Transverse colon (tissue), 4 donors: ENCODE results near the gene SREBF1. TPM values are rescaled to one million over a fixed set of nuclear protein-coding genes. Genes with fewer than 3 reads are reported as not detected.

Source experiments
- DNase-seq: peaks from one replicate; pipeline ENCODE4 v3.0.0-alpha.2; 2019
- H3K27ac ChIP-seq, 4 donors: fragments of 200-600 bp; sonication (generic); 2 replicates each; pipeline ENCODE4 v1.5.1; 2016 to 2018; ENCODE audit warnings: inconsistent platforms in 4 of 4
- H3K27me3 ChIP-seq: fragments of 200-600 bp; sonication (generic); 2 replicates; pipeline ENCODE4 v1.5.1; 2017; ENCODE audit warnings: inconsistent platforms
- H3K36me3 ChIP-seq, 4 donors: fragments of 200-600 bp; sonication (generic); 2 replicates each; pipeline ENCODE4 v1.5.1; 2017 to 2019; ENCODE audit warnings: inconsistent platforms in 4 of 4
- H3K4me1 ChIP-seq, 4 donors: fragments of 200-600 bp; sonication (generic); 2 replicates each; pipeline ENCODE4 v1.5.1; 2017 to 2020; ENCODE audit warnings: inconsistent platforms in 4 of 4
- H3K4me3 ChIP-seq, 4 donors: fragments of 200-600 bp; sonication (generic); 1 replicate in 1 of 4; 2 replicates in 3 of 4; pipeline versions ENCODE4 v1.5.1 to v1.6.1; 2017 to 2019; ENCODE audit warnings: inconsistent platforms in 4 of 4
- H3K9me3 ChIP-seq, 2 donors: fragments of 200-600 bp; sonication (generic); 2 replicates each; pipeline ENCODE4 v1.5.1; 2017 to 2019; ENCODE audit warnings: inconsistent platforms in 2 of 2
- EP300 ChIP-seq: sonication (generic); formaldehyde crosslinking; IDR thresholded peaks from one replicate; pipeline ENCODE4 v1.6.1; 2017; ENCODE audit warnings: antibody characterized with exemption, low read depth
- POLR2A ChIP-seq: fragments of 450-650 bp; IDR thresholded peaks from one replicate; pipeline ENCODE4 v1.6.1; 2016; ENCODE audit warnings: antibody characterized with exemption, mild to moderate bottlenecking, moderate library complexity
- POLR2AphosphoS5 ChIP-seq, 3 donors: sonication (generic); formaldehyde crosslinking; IDR thresholded peaks; one replicate each; pipeline ENCODE4 v1.6.1; 2016; ENCODE audit warnings: antibody characterized with exemption in 3 of 3
- WGBS, 2 donors: methylation state at CpG; one replicate each; pipeline ENCODE4 v1.1.5; 2018; ENCODE audit warnings: low coverage in 1 of 2; 5-methylcytosine and 5-hydroxymethylcytosine counted together
- in situ Hi-C, 4 donors: fragments of 200-750 bp; cut with MboI; loops; one replicate each; pipeline versions ENCODE4 v1.15.0 to v1.15.1; 2017; ENCODE audit warnings: low sequenced_read_pairs in 3 of 4, low pct_ligation_motif_present in 1 of 4, low pct_unique_long_range_greater_than_20kb in 1 of 4
- intact Hi-C: fragments of 100-400 bp; cut with DNase I; formaldehyde crosslinking; loops from one replicate; pipeline ENCODE4 v1.15.1; 2023; ENCODE audit warnings: low total_unique reads
- total RNA-seq, 4 donors: library from RNA; depleted of rRNA; stranded (reverse); fragments of >200 nt; gene quantifications; one replicate each; pipeline ENCODE4 v1.1.0, GENCODE V29; 2016
- TF ChIP-seq, protein P1 (sequence below), 5 experiments: fragments of 200-600 bp in 3 of 5; fragments of 450-650 bp in 2 of 5; sonication (generic) in 3 of 5; IDR thresholded peaks; 1 replicate in 2 of 5; 2 replicates in 3 of 5; pipeline ENCODE4 v1.5.1; 2016 to 2017; ENCODE audit warnings: antibody characterized with exemption in 5 of 5, inconsistent platforms in 3 of 5, mild to moderate bottlenecking in 2 of 5, moderate library complexity in 1 of 5

The SREBF1 gene
- total RNA-seq, 4 donors from 2014 or later, result 45.7 to 206 (median 148) TPM

DNA sequence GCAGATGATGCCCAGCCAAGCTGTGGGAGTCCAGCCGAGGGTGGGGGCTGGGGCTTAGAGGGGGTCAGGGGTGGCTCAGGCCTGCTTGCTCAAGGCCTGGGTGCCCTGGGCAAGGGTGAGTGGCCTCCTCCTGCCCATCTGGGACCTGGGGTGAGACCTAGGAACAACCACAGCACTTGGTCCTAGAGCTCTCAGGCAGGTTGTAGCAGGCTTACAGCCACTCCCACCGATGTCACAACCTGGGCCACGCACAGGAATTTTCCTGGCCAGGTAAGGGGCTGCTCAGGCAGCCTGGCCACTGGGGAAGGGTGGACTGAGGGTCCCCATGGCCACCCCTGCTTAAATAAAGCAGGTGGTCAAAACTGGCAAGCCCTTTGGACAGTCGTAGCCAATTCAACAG is 6.3 kb upstream of the SREBF1 start:
- Histone ChIP-seq H3K9me3 (no peaks in the 10 kb centered on the region), H3K4me1 (peaks cover 11 to 31% (median 27%) of the 10 kb centered on the region in 4 donors), H3K36me3 (no peaks in the 10 kb centered on the region), H3K4me3 (no peak overlapping the region), H3K27ac (no peak overlapping the region), H3K27me3 (no peaks in the 10 kb centered on the region)
- in situ Hi-C loops (no loop called here), intact Hi-C loops (no loop called here)
- 69% methylated on average over 4 of the region's 4 CpGs; no CpG with 5 or more reads in 1 of the 2 donors for WGBS, 2 donors
- TF ChIP-seq POLR2A (no peak), POLR2AphosphoS5 (IDR thresholded peaks at IDR 0.05) (no peak), EP300 (no peak)
- TF ChIP-seq, protein P1, sequence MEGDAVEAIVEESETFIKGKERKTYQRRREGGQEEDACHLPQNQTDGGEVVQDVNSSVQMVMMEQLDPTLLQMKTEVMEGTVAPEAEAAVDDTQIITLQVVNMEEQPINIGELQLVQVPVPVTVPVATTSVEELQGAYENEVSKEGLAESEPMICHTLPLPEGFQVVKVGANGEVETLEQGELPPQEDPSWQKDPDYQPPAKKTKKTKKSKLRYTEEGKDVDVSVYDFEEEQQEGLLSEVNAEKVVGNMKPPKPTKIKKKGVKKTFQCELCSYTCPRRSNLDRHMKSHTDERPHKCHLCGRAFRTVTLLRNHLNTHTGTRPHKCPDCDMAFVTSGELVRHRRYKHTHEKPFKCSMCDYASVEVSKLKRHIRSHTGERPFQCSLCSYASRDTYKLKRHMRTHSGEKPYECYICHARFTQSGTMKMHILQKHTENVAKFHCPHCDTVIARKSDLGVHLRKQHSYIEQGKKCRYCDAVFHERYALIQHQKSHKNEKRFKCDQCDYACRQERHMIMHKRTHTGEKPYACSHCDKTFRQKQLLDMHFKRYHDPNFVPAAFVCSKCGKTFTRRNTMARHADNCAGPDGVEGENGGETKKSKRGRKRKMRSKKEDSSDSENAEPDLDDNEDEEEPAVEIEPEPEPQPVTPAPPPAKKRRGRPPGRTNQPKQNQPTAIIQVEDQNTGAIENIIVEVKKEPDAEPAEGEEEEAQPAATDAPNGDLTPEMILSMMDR (IDR thresholded peaks at IDR 0.05), result no peak
- DNase-seq, result no peak

DNA sequence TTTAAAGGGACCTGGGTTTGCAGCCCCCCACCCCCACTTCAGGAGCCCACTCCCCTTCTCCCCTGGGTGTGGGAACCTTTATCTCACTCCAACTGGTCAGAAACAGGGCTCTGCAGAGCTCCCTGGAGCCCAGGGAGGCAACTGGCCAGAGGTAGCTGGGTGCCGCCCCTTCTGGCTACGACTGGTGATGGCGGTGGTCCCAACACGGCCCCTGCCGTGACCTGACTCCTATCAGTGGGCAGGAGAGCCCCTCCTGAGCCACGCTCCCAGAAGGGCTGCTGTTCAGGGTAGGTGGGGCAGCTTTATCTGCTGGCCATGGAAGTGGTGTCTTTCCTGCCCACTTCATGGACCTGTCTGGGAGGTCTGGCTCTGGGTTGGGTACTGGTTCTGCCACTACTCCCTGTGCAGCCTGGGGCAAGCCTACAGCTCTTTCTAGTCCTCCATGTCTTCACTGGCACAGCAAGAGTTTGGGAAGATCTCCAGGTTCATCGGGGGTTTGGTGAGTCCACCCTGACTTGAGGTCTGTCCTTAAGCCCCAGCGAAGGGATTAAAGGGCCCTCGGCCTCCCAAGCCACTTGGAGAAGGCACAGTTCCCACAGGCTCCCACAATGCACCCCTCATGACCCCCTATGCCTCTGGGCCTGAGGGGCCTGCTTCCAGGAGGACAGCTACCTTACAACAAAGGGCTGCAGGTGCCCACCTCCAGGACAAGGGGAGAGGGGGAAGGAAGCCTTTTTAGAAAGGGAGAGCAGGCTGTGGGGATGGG is 5.5 kb upstream of the SREBF1 start:
- no peak for TF ChIP-seq POLR2A
- TF ChIP-seq POLR2AphosphoS5 (IDR thresholded peaks at IDR 0.05), result no peak
- TF ChIP-seq EP300, result no peak
- TF ChIP-seq, protein P1 (IDR thresholded peaks at IDR 0.05), result no peak
- no peaks in the 10 kb centered on the region for H3K36me3 ChIP-seq
- intact Hi-C loops (no loop called here), in situ Hi-C loops (no loop called here)
- WGBS, 2 donors, result 75% methylated on average over 6 of the region's 9 CpGs; no CpG with 5 or more reads in 1 of the 2 donors
- H3K27me3 ChIP-seq, result no peaks in the 10 kb centered on the region
- H3K27ac ChIP-seq, result peak overlapping the region; percentile 98 to 100 (median 99)
- no peaks in the 10 kb centered on the region for H3K9me3 ChIP-seq
- no peak overlapping the region for H3K4me3 ChIP-seq
- no peak for DNase-seq
- peaks cover 19 to 37% (median 35%) of the 10 kb centered on the region in 4 donors for H3K4me1 ChIP-seq

DNA sequence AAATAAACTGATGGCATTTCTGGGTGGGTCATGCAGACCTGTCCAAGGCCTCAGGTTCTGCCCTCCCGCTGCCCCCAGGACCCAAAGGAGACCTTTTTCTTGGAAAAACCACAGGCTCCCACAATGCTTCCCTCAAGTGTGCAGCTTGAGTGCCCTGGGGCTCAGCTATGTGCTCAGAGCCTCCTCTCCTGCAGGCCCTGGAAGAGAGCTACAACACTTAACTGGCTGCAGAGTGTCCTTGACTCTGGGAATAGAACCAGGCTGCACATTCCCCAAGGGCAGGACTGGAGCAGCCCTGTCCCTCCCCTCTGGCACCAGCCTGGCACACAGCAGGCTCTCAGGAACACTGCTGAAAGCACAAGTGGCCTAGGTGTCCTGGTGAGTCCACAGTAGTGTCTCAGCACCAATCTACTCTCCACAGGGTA is 4.8 kb upstream of the SREBF1 start:
- Histone ChIP-seq H3K27ac (peak overlapping the region; percentile 98 to 100 (median 99)), H3K4me3 (no peak overlapping the region), H3K4me1 (peaks cover 23 to 42% (median 40%) of the 10 kb centered on the region in 4 donors), H3K27me3 (no peaks in the 10 kb centered on the region), H3K36me3 (no peaks in the 10 kb centered on the region), H3K9me3 (no peaks in the 10 kb centered on the region)
- DNase-seq, result no peak
- 64% methylated on average over 1 of the region's 1 CpG; no CpG with 5 or more reads in 1 of the 2 donors for WGBS, 2 donors
- TF ChIP-seq POLR2AphosphoS5 (IDR thresholded peaks at IDR 0.05) (no peak), POLR2A (no peak), EP300 (no peak)
- TF ChIP-seq, protein P1 (IDR thresholded peaks at IDR 0.05), result no peak
- in situ Hi-C loops, result no loop called here
- intact Hi-C loops, result no loop called here

DNA sequence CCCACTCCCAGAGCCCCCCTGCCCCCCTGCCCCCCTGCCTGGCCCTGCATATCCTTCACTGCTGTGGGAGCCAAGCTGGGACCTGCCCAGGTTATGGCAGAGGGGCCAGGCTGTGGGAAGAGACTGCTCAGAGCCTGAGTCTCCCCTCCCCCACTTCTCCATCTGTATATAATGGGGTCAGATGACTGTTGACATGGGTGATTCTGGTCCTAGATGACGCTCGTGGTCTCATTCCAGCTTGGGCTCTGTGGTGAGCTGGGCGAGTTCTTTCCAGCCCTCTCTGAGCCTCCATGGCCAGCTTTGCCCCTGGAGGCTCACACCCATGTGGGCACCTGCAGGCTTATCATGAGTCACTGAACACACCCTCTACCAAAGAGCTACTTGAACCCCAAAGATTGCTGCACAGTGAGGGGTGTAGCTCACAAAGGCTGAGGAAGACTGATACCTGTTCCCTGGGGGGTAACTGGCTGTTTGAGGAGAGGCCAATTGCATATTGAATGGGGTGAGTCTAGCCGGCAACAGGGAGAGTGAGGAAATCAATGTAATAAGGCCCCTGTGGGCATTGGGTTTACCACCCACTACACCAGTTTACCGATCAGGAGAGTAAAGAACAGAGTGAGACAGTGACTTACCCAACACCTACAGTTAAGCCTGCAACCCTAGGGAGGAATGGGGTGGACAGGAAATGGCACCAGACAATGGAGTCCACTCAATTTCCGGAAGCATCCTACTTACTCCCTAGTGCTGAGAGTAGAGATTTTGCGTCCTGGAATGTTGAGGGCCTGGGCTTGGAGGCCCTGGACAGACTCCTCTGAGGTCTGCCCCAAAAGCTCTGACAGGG is 4.2 kb upstream of the SREBF1 start:
- Histone ChIP-seq H3K4me3 (peak overlapping the region in 3 of 4 donors; percentile 29 to 49 (median 44)), H3K4me1 (peaks cover 23 to 42% (median 40%) of the 10 kb centered on the region in 4 donors), H3K36me3 (no peaks in the 10 kb centered on the region), H3K9me3 (no peaks in the 10 kb centered on the region), H3K27ac (peak overlapping the region; percentile 98 to 100 (median 99)), H3K27me3 (no peaks in the 10 kb centered on the region)
- intact Hi-C loops, result no loop called here
- TF ChIP-seq, protein P1 (IDR thresholded peaks at IDR 0.05), result no peak
- TF ChIP-seq EP300 (no peak), POLR2A (no peak), POLR2AphosphoS5 (IDR thresholded peaks at IDR 0.05) (no peak)
- 67 to 80% methylated on average over 1 to 7 of the region's 7 CpGs for WGBS, 2 donors
- no peak for DNase-seq
- in situ Hi-C loops, result no loop called here
